Measurements from ENCODE around the gene ATP8A2.
"Not testable (repeated sequence)": the region's sequence is repeated elsewhere in the genome, so short reads cannot be mapped to it uniquely, and the experiment has no call there.

ATP8A2 gene

GRCh38 chr13:26061256-26061655 lies 689.5 kb downstream of the ATP8A2 start:
- no peak for DNase-seq (ENCODE audit: low read depth)
- H3K4me3 ChIP-seq (ENCODE audit: low read length): no peak overlapping the region
- TF ChIP-seq CTCF (IDR thresholded peaks at IDR 0.05; ENCODE audit: insufficient read depth, low read depth, low read length, missing control alignments): no peak

- H3K4me3 ChIP-seq (ENCODE audit: low read length): no peak overlapping the region
- TF ChIP-seq CTCF (IDR thresholded peaks at IDR 0.05; ENCODE audit: insufficient read depth, low read depth, low read length, missing control alignments): no peak
- DNase-seq (ENCODE audit: low read depth): peak; percentile 88
Measured at GRCh38 chr13:26061947-26062346, 690.2 kb downstream of the ATP8A2 start.

- peak; percentile 90 for TF ChIP-seq CTCF (IDR thresholded peaks at IDR 0.05; ENCODE audit: insufficient read depth, low read depth, low read length, missing control alignments)
- H3K4me3 ChIP-seq (ENCODE audit: low read length): no peak overlapping the region
- peak; percentile 71 for DNase-seq (ENCODE audit: low read depth)
Measured at GRCh38 chr13:26062853-26063444, 691.2 kb downstream of the ATP8A2 start.

GRCh38 chr13:26066492-26066891 lies 694.7 kb downstream of the ATP8A2 start:
- not testable (repeated sequence) for H3K4me3 ChIP-seq (ENCODE audit: low read length); DNase-seq (ENCODE audit: low read depth)

GRCh38 chr13:26067601-26068000 lies 695.8 kb downstream of the ATP8A2 start:
- H3K4me3 ChIP-seq (ENCODE audit: low read length): no peak overlapping the region
- TF ChIP-seq CTCF (IDR thresholded peaks at IDR 0.05; ENCODE audit: insufficient read depth, low read depth, low read length, missing control alignments): no peak
- DNase-seq (ENCODE audit: low read depth): no peak

- not testable (repeated sequence) for H3K4me3 ChIP-seq (ENCODE audit: low read length); DNase-seq (ENCODE audit: low read depth)
Measured at GRCh38 chr13:26068372-26068771, 696.6 kb downstream of the ATP8A2 start.

- DNase-seq (ENCODE audit: low read depth); H3K4me3 ChIP-seq (ENCODE audit: low read length): not testable (repeated sequence)
Measured at GRCh38 chr13:26069642-26070041, 697.9 kb downstream of the ATP8A2 start.

- TF ChIP-seq CTCF (IDR thresholded peaks at IDR 0.05; ENCODE audit: insufficient read depth, low read depth, low read length, missing control alignments): no peak
- H3K4me3 ChIP-seq (ENCODE audit: low read length): no peak overlapping the region
- no peak for DNase-seq (ENCODE audit: low read depth)
Measured at GRCh38 chr13:26071691-26072090, 699.9 kb downstream of the ATP8A2 start.

GRCh38 chr13:26072335-26072734 lies 700.6 kb downstream of the ATP8A2 start:
- not testable (repeated sequence) for H3K4me3 ChIP-seq (ENCODE audit: low read length)
- DNase-seq (ENCODE audit: low read depth): peak; percentile 11
